Panc1 (cell line): ENCODE data around the gene HOXB7.

Source experiments
- CTCF ChIP-seq: fragments of 450-650 bp; IDR thresholded peaks from 2 replicates; pipeline ENCODE4 v1.5.1; 2017; ENCODE audit warnings: mild to moderate bottlenecking
- POLR2AphosphoS5 ChIP-seq: IDR thresholded peaks from 2 replicates; pipeline ENCODE4 v1.6.1; 2012; ENCODE audit warnings: mild to moderate bottlenecking, low read depth, low read length, moderate library complexity

- TF ChIP-seq CTCF (no peak), POLR2AphosphoS5 (no peak)
Measured at GRCh38 chr17:48643697-48644012, 32.8 kb upstream of the HOXB7 start.
